ENCODE results near the gene LY86. TPM values are rescaled to one million over a fixed set of nuclear protein-coding genes. Genes with fewer than 3 reads are reported as not detected.

Gene LY86
- total RNA-seq, 1 donor from 2014 or later, result 0.63 TPM

GRCh38 chr6:6696867-6697531 is 108.5 kb downstream of the LY86 start:
- peak; percentile 80 for ATAC-seq
- no peak for DNase-seq (ENCODE audit: low spot score)

- DNase-seq (ENCODE audit: low spot score) (no peak), ATAC-seq (no peak)
These were observed 109.1 kb downstream of the LY86 start for GRCh38 chr6:6697620-6698019.

DNA sequence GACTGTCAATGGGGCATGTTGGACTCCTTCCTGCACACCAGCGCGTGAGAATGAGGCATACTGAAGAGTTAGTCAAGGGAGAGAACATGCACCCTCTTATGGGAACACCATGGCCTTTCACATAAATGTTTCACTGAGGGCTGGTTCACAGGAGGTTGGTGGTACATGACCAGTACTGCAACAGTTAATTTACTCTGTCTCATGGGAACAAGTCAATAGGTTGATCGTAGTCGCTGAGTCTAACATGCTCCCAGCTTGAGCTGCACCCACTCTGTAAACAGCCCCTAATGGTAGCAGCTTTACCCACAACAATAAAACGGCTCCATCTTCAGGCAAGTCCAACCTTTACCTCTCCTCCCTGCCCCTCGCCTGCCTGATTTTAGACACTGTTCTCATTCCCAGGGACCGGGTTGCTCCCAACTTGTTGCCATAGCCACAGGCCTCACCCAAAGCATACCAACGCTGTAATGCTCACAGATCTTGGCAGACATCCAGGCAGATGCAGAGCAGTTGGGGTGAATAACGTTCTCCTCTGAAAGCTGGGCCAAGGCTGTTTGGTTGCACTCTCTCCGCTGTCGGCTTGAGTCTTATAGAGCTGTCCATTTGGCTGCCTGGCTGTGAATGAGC is 111.3 kb downstream of the LY86 start:
- peak; percentile 53 for ATAC-seq
- no peak for DNase-seq (ENCODE audit: low spot score)

DNA sequence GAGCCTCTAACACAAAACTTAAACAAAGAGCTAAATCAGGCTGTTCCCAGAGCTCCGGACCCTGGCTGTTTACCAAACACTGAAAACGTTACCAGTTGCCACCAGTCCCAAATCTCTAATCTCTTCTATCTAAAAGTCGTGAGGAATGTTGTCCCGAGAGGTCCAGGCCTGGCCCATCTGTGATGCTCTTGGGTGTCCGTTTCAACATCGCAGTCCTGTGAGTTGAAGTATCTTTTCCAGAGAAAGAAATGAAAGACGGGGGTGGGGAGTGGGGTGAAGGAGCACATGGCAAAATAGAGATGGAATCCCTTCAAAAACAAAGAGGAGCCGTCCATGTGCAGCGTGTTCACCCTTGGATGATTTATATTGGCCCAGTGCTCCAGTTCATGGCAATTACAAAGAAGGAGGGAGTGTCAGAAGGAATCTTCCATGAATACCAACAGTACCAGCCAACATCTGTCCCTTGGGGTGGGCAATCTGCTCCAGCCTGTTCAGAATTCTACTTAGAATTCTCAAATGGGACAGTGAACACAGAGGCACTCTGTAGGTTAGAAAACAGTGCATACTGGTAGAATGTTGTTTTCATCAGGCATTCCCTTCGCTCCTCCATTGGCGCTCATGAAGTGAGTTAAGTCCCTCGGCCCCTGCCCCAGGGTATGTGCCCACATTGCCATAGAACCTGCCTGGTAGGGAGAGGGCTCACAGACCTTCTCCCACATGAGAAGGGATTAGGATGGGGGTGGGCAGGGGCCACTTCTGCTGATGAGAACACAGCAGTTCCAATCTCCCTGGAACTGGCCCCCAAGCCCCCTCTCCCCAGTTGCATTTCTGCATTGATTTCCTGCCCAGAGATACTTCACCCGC is 112.1 kb downstream of the LY86 start:
- no peak for ATAC-seq
- no peak for DNase-seq (ENCODE audit: low spot score)

- ATAC-seq, result no peak
- no peak for DNase-seq (ENCODE audit: low spot score)
These were observed 113.3 kb downstream of the LY86 start for GRCh38 chr6:6701864-6702263.

DNA sequence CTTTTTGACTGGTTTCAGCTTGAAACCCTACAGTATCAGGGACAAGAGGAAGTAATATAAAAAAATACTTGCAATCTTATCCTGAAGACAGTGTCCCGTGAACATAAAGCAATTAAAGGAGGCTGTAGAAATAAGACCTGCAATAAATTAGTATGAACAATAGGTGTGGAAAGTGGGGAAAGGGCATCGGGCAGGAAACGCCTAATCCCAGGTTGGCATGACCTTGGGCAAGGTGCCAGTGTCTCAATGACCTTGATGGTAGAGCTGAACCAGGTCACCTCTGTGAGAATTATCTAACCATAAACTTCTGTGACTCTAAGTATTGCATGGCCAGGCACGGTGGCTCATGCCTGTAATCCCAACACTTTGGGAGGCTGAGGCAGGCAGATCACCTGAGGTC is 115.2 kb downstream of the LY86 start:
- DNase-seq (ENCODE audit: low spot score) (no peak), ATAC-seq (peak; percentile 51)

All from left lobe of liver (tissue), 2 donors.